Tibial nerve (tissue), 4 donors: Measurements from ENCODE around the gene NFIB.

Source experiments
- EP300 ChIP-seq, 2 donors: sonication (generic); formaldehyde crosslinking; IDR thresholded peaks; one replicate each; pipeline ENCODE4 v1.6.1; 2017; ENCODE audit warnings: antibody characterized with exemption in 2 of 2, mild to moderate bottlenecking in 1 of 2
- POLR2A ChIP-seq, 2 donors: fragments of 450-650 bp; IDR thresholded peaks; one replicate each; pipeline ENCODE4 v1.6.1; 2017; ENCODE audit warnings: antibody characterized with exemption in 2 of 2, mild to moderate bottlenecking in 2 of 2, moderate library complexity in 2 of 2
- TF ChIP-seq, protein P1 (sequence below), 5 experiments: fragments of 200-600 bp in 3 of 5; fragments of 450-650 bp in 2 of 5; sonication (generic) in 3 of 5; IDR thresholded peaks; one replicate each; pipeline ENCODE4 v1.5.1; 2016 to 2019; ENCODE audit warnings: antibody characterized with exemption in 5 of 5, mild to moderate bottlenecking in 3 of 5, moderate library complexity in 2 of 5

DNA sequence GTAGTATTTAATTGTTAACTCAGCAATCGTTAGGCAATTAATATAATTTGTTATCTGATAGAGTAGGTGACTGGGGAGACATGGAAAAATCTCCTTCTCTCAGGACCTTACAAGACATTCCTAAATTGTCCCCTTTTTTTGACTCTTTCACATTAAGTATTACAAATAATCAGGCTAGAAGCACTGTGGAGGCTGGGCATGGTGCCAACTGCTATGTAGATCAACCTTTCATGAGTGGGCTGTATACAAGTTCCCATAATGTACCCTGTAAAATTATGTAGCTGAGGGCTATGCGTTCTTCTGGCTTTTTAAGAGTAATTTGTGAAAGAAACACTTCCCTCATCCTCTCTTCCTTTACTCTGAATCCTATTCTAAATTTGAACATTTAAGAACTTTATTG is 140.2 kb downstream of the NFIB start:
- no peak for TF ChIP-seq EP300 (IDR thresholded peaks at IDR 0.05)
- TF ChIP-seq, protein P1, sequence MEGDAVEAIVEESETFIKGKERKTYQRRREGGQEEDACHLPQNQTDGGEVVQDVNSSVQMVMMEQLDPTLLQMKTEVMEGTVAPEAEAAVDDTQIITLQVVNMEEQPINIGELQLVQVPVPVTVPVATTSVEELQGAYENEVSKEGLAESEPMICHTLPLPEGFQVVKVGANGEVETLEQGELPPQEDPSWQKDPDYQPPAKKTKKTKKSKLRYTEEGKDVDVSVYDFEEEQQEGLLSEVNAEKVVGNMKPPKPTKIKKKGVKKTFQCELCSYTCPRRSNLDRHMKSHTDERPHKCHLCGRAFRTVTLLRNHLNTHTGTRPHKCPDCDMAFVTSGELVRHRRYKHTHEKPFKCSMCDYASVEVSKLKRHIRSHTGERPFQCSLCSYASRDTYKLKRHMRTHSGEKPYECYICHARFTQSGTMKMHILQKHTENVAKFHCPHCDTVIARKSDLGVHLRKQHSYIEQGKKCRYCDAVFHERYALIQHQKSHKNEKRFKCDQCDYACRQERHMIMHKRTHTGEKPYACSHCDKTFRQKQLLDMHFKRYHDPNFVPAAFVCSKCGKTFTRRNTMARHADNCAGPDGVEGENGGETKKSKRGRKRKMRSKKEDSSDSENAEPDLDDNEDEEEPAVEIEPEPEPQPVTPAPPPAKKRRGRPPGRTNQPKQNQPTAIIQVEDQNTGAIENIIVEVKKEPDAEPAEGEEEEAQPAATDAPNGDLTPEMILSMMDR (IDR thresholded peaks at IDR 0.05): no peak
- no peak for TF ChIP-seq POLR2A (IDR thresholded peaks at IDR 0.05)
